Measurements from ENCODE around the gene CLDN9.
A peak's percentile ranks its signal among the peaks of the same experiment; 100 is the strongest.

Gene CLDN9

GRCh38 chr16:2973605-2974318 lies 39.0 kb upstream of the CLDN9 start:
- DNase-seq (ENCODE audit: insufficient read length, low spot score): no peak
- FAIRE-seq: no peak

GRCh38 chr16:2974319-2975056 lies 38.2 kb upstream of the CLDN9 start:
- no peak for FAIRE-seq

DNA sequence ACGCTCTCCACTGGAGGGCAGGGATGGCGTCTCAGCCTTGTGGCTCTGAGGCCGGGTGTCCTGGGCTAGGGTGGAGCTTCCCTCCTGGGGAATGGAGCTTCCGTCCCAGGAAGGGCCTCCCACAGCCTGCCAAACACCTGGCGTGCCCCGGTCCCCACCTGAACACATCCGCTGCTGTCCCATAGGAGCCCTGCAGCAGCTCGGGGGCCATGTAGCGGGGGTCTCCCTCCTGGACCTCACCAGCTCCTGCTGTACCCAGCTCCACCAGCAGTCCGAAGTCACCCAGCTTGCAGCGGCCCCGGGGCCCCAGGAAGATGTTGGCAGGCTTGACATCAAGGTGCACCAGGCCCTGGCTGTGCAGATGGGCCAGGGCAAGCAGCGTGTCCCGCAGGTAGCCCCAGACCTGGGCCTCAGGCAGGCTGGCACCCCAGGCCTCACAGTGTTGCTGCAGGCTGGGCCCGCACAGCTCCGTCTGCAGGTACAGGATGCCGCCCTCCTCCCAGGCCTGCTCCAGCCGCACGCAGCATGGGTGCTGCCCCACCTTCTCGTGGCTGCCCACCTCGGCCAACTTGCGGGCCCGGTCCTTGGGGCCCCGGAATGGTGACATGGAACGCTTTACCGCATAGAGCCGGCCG lies 37.4 kb upstream of the CLDN9 start:
- FAIRE-seq (no peak), DNase-seq (ENCODE audit: insufficient read length, low spot score) (no peak)

More at GRCh38 chr16:2974319-2975056, 38.2 kb upstream of the CLDN9 start:
- DNase-seq (ENCODE audit: insufficient read length, low spot score): no peak

GRCh38 chr16:2976201-2976600 lies 36.5 kb upstream of the CLDN9 start:
- FAIRE-seq (no peak), DNase-seq (ENCODE audit: insufficient read length, low spot score) (no peak)

- FAIRE-seq: no peak
- no peak for DNase-seq (ENCODE audit: insufficient read length, low spot score)
Measured at GRCh38 chr16:2976673-2977072, 36.0 kb upstream of the CLDN9 start.

DNA sequence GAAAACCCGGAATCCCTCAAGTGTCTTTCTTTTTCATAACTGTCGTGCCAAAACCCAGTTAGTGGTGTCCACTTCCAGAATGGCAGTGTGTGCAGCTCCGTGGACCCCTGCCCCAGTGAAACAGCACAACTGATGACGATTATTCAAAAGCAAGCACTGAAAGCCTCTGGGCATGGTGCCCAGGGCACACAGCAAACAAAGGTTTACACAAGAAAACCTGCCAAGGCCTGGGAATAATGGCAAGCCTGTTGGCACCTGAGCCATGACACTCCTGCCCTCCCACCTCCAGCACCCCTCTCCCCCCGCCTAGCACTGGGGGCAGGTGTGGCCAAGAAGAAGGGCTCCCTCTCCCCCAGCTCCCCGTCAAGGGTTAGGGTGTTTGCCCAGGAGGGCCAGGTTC lies 35.3 kb upstream of the CLDN9 start:
- FAIRE-seq: no peak

DNA sequence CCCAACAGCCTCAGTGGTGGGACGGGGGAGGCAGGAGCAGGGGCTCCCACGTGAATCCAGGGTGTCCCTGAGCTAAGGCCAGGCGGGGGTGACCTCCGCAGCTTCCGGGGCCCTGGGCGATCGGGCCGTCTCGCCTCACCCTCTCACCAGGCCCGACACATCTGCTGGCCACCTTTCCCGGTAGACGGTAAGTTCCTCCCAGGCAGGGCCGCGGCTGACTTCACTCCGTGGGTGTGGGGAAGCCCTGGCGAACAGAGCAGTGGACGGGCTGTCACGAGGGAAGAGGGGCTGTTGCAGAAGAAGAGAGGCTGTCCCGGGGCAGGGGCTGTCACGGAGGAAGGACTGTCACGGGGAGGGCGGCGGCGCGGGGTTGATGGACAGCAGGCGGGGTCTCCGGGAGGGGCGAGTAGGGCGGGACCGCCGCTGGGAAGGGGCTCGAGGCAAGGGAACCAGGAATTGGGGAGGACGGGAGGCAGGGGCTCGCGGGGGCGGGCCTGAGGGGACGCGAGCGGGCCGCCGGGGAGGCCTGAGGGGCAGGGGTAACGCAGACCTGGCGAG lies 33.0 kb upstream of the CLDN9 start:
- no peak for DNase-seq (ENCODE audit: insufficient read length, low spot score)
- peak; percentile 26 for FAIRE-seq

More for the DNA sequence above, 35.3 kb upstream of the CLDN9 start:
- DNase-seq (ENCODE audit: insufficient read length, low spot score): no peak

GRCh38 chr16:2980227-2981176 lies 32.2 kb upstream of the CLDN9 start, which contains the start of gene PKMYT1:
Gene PKMYT1 (minus strand): TSS chr16:2980446. CDS start chr16:2979657, 789 bp downstream.
- DNase-seq (ENCODE audit: insufficient read length, low spot score) (peak; percentile 99), FAIRE-seq (peak; percentile 82)

- FAIRE-seq: no peak
- no peak for DNase-seq (ENCODE audit: insufficient read length, low spot score)
Measured at GRCh38 chr16:2981177-2981898, 31.4 kb upstream of the CLDN9 start.

DNA sequence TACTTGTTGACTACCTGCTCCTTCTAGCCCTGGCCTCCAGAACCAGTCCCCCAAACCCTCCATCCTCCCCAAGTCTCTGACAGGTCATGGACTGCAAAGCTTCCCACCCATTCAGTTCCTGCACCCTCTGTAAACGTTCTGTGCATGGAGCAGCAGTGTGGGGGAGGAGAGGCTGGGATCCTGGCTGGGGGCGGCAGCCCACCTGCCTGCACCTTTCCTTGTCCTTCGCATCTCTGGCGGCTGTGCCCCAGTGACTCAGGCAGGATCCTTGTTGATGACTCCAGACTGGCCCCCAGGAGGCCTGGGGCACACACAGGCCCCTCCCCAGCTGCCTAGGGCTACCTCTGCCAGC lies 30.8 kb upstream of the CLDN9 start:
- no peak for DNase-seq (ENCODE audit: insufficient read length, low spot score)

DNA sequence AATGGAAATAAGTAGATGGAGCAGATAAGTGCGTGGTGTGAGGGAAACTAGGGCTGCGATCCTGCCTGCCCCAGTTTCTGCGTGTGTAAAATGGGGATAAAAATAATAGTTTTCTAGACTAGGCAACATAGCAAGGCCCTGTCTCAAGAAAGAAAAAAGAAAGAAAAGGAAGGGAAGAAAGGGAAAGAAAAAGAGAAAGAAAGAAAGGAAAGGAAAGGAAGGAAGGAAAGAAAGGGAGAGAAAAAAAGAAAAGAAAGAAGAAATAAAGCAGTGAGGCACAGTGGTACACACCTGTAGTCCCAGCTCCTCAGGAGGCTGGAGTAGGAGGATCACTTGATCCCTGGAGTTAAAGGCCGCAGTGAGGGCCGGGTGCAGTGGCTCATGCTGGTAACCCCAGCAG lies 30.3 kb upstream of the CLDN9 start:
- no peak for DNase-seq (ENCODE audit: insufficient read length, low spot score)
- no peak for FAIRE-seq

More for the DNA sequence above, 30.8 kb upstream of the CLDN9 start:
- FAIRE-seq: no peak

DNA sequence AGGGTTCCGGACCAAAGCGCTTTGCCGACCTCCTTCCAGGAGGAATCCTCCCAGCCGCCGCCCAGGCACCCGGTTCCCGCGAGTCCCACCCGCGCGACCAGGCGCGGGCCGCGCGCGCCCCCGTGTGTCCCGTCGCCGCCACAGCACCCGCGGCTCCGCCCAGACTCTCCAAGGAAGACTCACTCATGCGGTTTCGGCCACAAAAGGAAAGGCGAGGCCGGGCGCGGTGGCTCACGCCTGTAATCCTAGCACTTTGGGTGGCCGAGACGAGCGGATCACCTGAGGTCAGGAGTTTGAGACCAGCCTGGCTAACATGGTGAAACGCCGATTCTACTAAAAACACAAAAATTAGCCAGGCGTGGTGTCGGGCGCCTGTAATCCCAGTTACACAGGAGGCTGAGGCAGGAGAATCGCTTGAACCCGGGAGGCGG lies 29.0 kb upstream of the CLDN9 start:
- FAIRE-seq: peak; percentile 44
- peak; percentile 90 for DNase-seq (ENCODE audit: insufficient read length, low spot score)

DNA sequence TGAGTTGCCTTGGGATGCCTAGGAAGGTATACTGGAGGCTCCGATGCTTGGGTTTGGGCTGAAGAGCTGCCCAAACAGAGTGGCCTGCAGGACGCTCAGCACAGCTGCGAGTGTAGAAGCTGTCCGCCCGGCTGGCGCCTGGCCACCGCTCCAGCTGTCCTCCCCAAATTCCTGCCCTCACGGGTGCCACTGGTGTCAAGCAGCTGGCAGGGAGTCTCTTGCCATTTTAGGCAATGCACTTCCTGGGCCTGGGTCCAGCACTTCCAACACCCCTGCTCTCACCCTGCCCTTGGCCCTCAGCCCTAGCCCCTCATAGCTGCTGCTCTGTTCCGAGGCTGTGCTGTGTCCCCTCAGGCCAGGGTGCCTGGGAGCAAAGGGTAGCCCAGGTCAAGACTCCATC lies 27.3 kb upstream of the CLDN9 start:
- no peak for DNase-seq (ENCODE audit: insufficient read length, low spot score)
- no peak for FAIRE-seq

- DNase-seq (ENCODE audit: insufficient read length, low spot score) (no peak), FAIRE-seq (no peak)
Measured at GRCh38 chr16:2985893-2986355, 26.8 kb upstream of the CLDN9 start.

- DNase-seq (ENCODE audit: insufficient read length, low spot score) (no peak), FAIRE-seq (no peak)
Measured at GRCh38 chr16:2986623-2987188, 26.0 kb upstream of the CLDN9 start.

DNA sequence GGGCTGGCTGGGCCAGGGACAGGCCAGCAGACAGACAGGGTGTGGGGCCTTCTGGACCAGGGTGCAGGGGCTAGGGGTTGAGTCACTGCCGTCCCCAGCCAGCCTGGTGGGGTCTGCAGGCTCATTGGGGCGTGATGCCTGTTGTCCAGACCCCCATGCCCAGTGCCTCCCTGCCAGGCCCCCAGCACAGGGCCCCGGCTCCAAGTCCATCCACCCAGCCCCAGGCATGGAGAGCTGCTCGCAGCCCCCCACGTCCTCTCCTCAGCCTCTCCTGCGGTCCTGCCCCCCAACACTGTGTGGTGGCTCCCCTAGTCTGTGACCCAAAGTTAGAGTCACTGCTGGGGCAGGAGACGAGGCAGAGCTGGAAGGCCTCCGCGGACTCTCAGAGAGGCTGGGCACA lies 25.4 kb upstream of the CLDN9 start:
- FAIRE-seq: no peak
- no peak for DNase-seq (ENCODE audit: insufficient read length, low spot score)

GRCh38 chr16:2987833-2988232 lies 24.9 kb upstream of the CLDN9 start:
- DNase-seq (ENCODE audit: insufficient read length, low spot score): no peak
- FAIRE-seq: no peak

DNA sequence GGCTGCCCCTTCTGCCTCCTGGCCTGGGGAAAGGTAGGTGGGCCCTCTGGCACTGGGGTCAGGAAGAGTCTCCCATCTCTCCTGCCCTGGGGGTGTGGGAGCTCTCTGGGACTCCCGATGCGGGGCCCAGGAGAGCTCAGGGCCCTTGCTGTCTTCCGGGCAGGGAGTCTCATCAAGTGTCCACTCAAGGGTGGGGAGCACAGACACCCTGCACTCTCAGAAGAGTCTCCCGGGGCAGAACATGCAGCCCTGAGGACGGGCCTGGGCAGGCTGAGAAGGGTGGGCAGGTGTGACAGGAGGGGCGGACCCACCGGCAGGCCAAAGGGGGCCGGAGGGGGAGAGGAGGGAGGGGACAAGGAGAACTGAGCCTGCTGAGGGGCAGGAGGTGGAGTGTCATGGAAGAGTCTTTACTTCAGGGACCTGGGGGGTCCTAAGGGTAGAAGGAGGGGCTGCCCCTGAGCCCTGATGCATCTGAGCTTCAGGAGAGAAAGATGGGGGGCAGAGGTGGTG lies 24.1 kb upstream of the CLDN9 start:
- DNase-seq (ENCODE audit: insufficient read length, low spot score) (no peak), FAIRE-seq (no peak)

DNA sequence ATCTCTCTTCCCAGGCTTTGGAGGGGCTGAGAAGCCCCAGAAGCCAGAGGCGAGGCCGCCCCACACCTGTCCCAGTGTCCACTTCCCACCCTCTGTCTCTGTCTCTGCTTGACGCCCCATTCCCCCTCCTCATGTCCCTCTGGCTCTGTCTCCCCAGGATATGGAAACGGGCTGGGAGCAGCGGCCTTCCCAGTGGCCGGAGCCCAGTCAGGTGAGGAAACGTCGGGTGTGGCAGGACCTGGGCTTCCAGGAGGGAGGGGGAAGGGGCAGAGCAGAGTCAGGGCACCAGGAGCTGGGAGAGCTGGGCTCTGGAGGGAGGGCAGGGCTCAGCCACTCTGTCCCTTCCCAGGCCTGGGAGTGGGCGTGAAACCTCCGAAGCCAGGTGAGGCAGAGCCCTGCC lies 21.8 kb upstream of the CLDN9 start:
- FAIRE-seq: no peak
- no peak for DNase-seq (ENCODE audit: insufficient read length, low spot score)
